HCT116 (cell line): ENCODE data around the gene BRD3OS. TPM values are rescaled to one million over a fixed set of nuclear protein-coding genes. Genes with fewer than 3 reads are reported as not detected.

Experiments used
- ATAC-seq: fragments of 200-7000 bp; cut with Tn5 transposase; 2 replicates; pipeline ENCODE4 v1.9.1; 2020; ENCODE audit warnings: mild to moderate bottlenecking, moderate library complexity
- BruUV-seq: library from RNA; stranded (reverse); fragments of 400-500 nt; replicated peaks from 2 replicates; lab custom pipeline; 2021; lab: Mats Ljungman, UMichigan
- CTCF ChIA-PET: fragments of 300-600 bp; sonication (Branson Sonifier 250); formaldehyde crosslinking; loops from one replicate; lab custom pipeline; 2021; ENCODE audit warnings: antibody characterized with exemption; lab: Charles Lee
- POLR2A ChIA-PET: fragments of 300-600, 350-600 bp; sonication (Branson Sonifier 250); formaldehyde crosslinking; loops from one replicate; lab custom pipeline; 2021; ENCODE audit warnings: antibody characterized with exemption; lab: Charles Lee
- RAD21 ChIA-PET, 2 experiments: fragments of 300-600 bp; sonication (Branson Sonifier 250); formaldehyde crosslinking; loops; one replicate each; lab custom pipeline; 2023; ENCODE audit warnings: low total read pairs in 2 of 2; ENCODE audit not compliant: uncharacterized antibody in 2 of 2, unreplicated experiment in 2 of 2, low non-redundant PET in 1 of 2; lab: Charles Lee
- DNase-seq: peaks from one replicate; pipeline ENCODE4 v3.0.0-alpha.2; 2010; ENCODE audit warnings: low read depth, low spot score
- H2AFZ ChIP-seq: fragments of 200-600 bp; shearing (Covaris generic), sonication (generic); 2 replicates; pipeline ENCODE4 v1.6.1; 2017; ENCODE audit warnings: low read depth, mixed run types, mixed read lengths, antibody characterized with exemption, low read length; ENCODE audit not compliant: poor library complexity, severe bottlenecking
- H3K27ac ChIP-seq: 2 replicates; pipeline ENCODE4 v1.5.1; 2012; ENCODE audit warnings: low read depth, low read length
- H3K27me3 ChIP-seq: fragments of 200-600 bp; sonication (generic); 2 replicates; pipeline ENCODE4 v1.6.1; 2016; ENCODE audit warnings: mixed run types, low read length, mixed read lengths; ENCODE audit not compliant: insufficient read depth
- H3K36me3 ChIP-seq, 2 experiments: fragments of 200-500 bp in 1 of 2; fragments of 200-600 bp in 1 of 2; sonication (Bioruptor generic) in 1 of 2; sonication (generic) in 1 of 2; 2 replicates each; pipeline versions ENCODE4 v1.5.1 to v1.6.1; 2014 to 2016; ENCODE audit warnings: low read length in 2 of 2, inconsistent platforms in 1 of 2, mixed read lengths in 1 of 2, mixed run types in 1 of 2; ENCODE audit not compliant: insufficient read depth in 2 of 2, control insufficient read depth in 1 of 2
- H3K4me1 ChIP-seq, 2 experiments: fragments of 200-600 bp in 1 of 2; sonication (generic) in 1 of 2; 2 replicates each; pipeline versions ENCODE4 v1.5.1 to v1.6.1; 2012 to 2017; ENCODE audit warnings: low read length in 2 of 2, inconsistent platforms in 1 of 2, mild to moderate bottlenecking in 1 of 2, mixed read lengths in 1 of 2, mixed run types in 1 of 2, moderate library complexity in 1 of 2; ENCODE audit not compliant: insufficient read depth in 2 of 2, control insufficient read depth in 1 of 2
- H3K4me2 ChIP-seq: fragments of 200-600 bp; sonication (generic); 2 replicates; pipeline ENCODE4 v1.6.1; 2017; ENCODE audit warnings: mixed run types, low read length, mixed read lengths
- H3K4me3 ChIP-seq, 2 experiments: fragments of 200-600 bp in 1 of 2; sonication (generic) in 1 of 2; replicated peaks in 1 of 2; 2 replicates each; pipeline ENCODE4 v1.5.1; 2011 to 2016; ENCODE audit warnings: low read length in 2 of 2, control low read depth in 1 of 2, low read depth in 1 of 2, mild to moderate bottlenecking in 1 of 2, mixed read lengths in 1 of 2, mixed run types in 1 of 2
- H3K79me2 ChIP-seq: fragments of 200-600 bp; sonication (generic); 2 replicates; pipeline ENCODE4 v1.6.1; 2017; ENCODE audit warnings: mild to moderate bottlenecking, mixed run types, low read length, moderate library complexity, mixed read lengths; ENCODE audit not compliant: insufficient read depth
- H3K9ac ChIP-seq: fragments of 200-600 bp; sonication (generic); 2 replicates; pipeline ENCODE4 v1.6.1; 2016; ENCODE audit warnings: low read length, mixed read lengths
- H3K9me2 ChIP-seq: fragments of 200-600 bp; sonication (generic), shearing (Covaris generic); 2 replicates; pipeline ENCODE4 v1.6.1; 2017; ENCODE audit warnings: mixed run types, mild to moderate bottlenecking, moderate library complexity; ENCODE audit not compliant: insufficient read depth
- H3K9me3 ChIP-seq, 2 experiments: fragments of 200-500 bp in 1 of 2; fragments of 200-600 bp in 1 of 2; sonication (Bioruptor generic) in 1 of 2; sonication (generic) in 1 of 2; 2 replicates each; pipeline ENCODE4 v1.6.1; 2014 to 2017; ENCODE audit warnings: low read length in 2 of 2, mixed read lengths in 2 of 2, inconsistent platforms in 1 of 2, low read depth in 1 of 2, mild to moderate bottlenecking in 1 of 2, mixed run types in 1 of 2, moderate library complexity in 1 of 2; ENCODE audit not compliant: control insufficient read depth in 1 of 2, insufficient read depth in 1 of 2
- H4K20me1 ChIP-seq: fragments of 200-600 bp; sonication (generic), shearing (Covaris generic); 2 replicates; pipeline ENCODE4 v1.6.1; 2017; ENCODE audit warnings: mixed run types, mild to moderate bottlenecking, moderate library complexity; ENCODE audit not compliant: insufficient read depth
- CBX3 ChIP-seq: IDR thresholded peaks from 2 replicates; pipeline ENCODE4 v1.6.1; 2012; ENCODE audit warnings: low read depth
- CEBPB ChIP-seq: IDR thresholded peaks from 2 replicates; pipeline ENCODE4 v1.6.1; 2012; ENCODE audit warnings: low read depth
- CTCF ChIP-seq, 3 experiments: fragments of 200-600 bp in 1 of 3; sonication (generic) in 1 of 3; IDR thresholded peaks in 2 of 3; conservative IDR thresholded peaks in 1 of 3; 2 replicates each; pipeline ENCODE4 v1.5.1; 2012 to 2017; ENCODE audit warnings: low read depth in 2 of 3, low read length in 2 of 3, antibody characterized with exemption in 1 of 3, borderline replicate concordance in 1 of 3, control low read depth in 1 of 3, mild to moderate bottlenecking in 1 of 3, mixed read lengths in 1 of 3, mixed run types in 1 of 3, moderate library complexity in 1 of 3; ENCODE audit not compliant: insufficient read depth in 1 of 3
- EGR1 ChIP-seq: IDR thresholded peaks from 2 replicates; pipeline ENCODE4 v1.6.1; 2012; ENCODE audit warnings: low read depth
- EZH2 ChIP-seq: fragments of 200-600 bp; sonication (generic); IDR thresholded peaks from 2 replicates; pipeline ENCODE4 v1.6.1; 2017; ENCODE audit warnings: antibody characterized with exemption, mixed run types
- EZH2phosphoT487 ChIP-seq: fragments of 200-600 bp; IDR thresholded peaks from 2 replicates; pipeline ENCODE4 v1.6.1; 2018; ENCODE audit warnings: antibody characterized with exemption, borderline replicate concordance
- FOSL1 ChIP-seq: IDR thresholded peaks from 2 replicates; pipeline ENCODE4 v1.6.1; 2012; ENCODE audit warnings: low read depth
- JUND ChIP-seq: IDR thresholded peaks from 2 replicates; pipeline ENCODE4 v1.6.1; 2012
- MAX ChIP-seq: IDR thresholded peaks from 2 replicates; pipeline ENCODE4 v1.6.1; 2012
- REST ChIP-seq: IDR thresholded peaks from 2 replicates; pipeline ENCODE4 v1.6.1; 2012; ENCODE audit warnings: low read depth
- TCF7L2 ChIP-seq: IDR thresholded peaks from 2 replicates; pipeline ENCODE4 v1.7.0; 2011; ENCODE audit warnings: borderline replicate concordance, inconsistent platforms; ENCODE audit not compliant: insufficient read depth, insufficient read length; ENCODE audit errors: extremely low read depth
- YY1 ChIP-seq: IDR thresholded peaks from 2 replicates; pipeline ENCODE4 v1.6.1; 2011; ENCODE audit warnings: low read length, low read depth, moderate library complexity, mild to moderate bottlenecking; ENCODE audit not compliant: insufficient replicate concordance; ENCODE audit errors: extremely low read depth
- intact Hi-C: fragments of 100-400 bp; cut with micrococcal nuclease; formaldehyde crosslinking; loops from 2 replicates; pipeline ENCODE4 v1.10.0; 2022
- total RNA-seq: library from RNA; stranded (reverse); gene quantifications from one replicate; pipeline ENCODE4 v1.2.1, GENCODE V29; 2021; ENCODE audit not compliant: unreplicated experiment

The BRD3OS gene
- total RNA-seq, 1 experiment from 2014 or later = 17.0 TPM

GRCh38 chr9:133978226-133978898, 46.9 kb upstream of the BRD3OS start:
- Histone ChIP-seq H3K9ac (no peak overlapping the region), H3K4me2 (no peak overlapping the region), H3K9me3 (no peaks in the 10 kb centered on the region), H3K79me2 (peaks cover 93% of the 10 kb centered on the region), H2AFZ (no peak overlapping the region), H3K36me3 (no peaks in the 10 kb centered on the region), H3K27me3 (no peaks in the 10 kb centered on the region), H3K4me1 (no peaks in the 10 kb centered on the region), H3K9me2 (no peaks in the 10 kb centered on the region), H3K27ac (no peak overlapping the region), H3K4me3 (no peak overlapping the region), H4K20me1 (no peaks in the 10 kb centered on the region)
- TF ChIP-seq REST (no peak), FOSL1 (no peak), EGR1 (no peak), JUND (no peak), CTCF (IDR thresholded peaks at IDR 0.05 in 2 of 3, conservative IDR thresholded peaks at IDR 0.05 in 1 of 3; ENCODE audit: borderline replicate concordance in 1 of 3, insufficient read depth in 1 of 3, low read depth in 2 of 3, low read length in 2 of 3) (no peak), EZH2 (no peak), EZH2phosphoT487 (no peak), YY1 (no peak), MAX (no peak), CEBPB (no peak), CBX3 (no peak), TCF7L2 (no peak)
- ATAC-seq (no peak), DNase-seq (no peak)
- intact Hi-C loops = no loop called here
- RAD21 ChIA-PET = no interaction called here
- POLR2A ChIA-PET = no interaction called here
- BruUV-seq = no TSS peak
- CTCF ChIA-PET = no interaction called here
